Stimulated activated CD8-positive, alpha-beta memory T cell treated with anti-CD3 and anti-CD28 coated beads, Interleukin-7, amount 100 ng/mL, for 1 hour (primary cell): ENCODE results near the gene NAALADL2.
"Not testable (repeated sequence)": the region's sequence is repeated elsewhere in the genome, so short reads cannot be mapped to it uniquely, and the experiment has no call there.

ENCODE experiments used
- DNase-seq, 2 donors: peaks; one replicate each; pipeline ENCODE4 v3.0.0-alpha.2; 2020; ENCODE audit warnings: low read depth in 2 of 2

Gene NAALADL2

DNA sequence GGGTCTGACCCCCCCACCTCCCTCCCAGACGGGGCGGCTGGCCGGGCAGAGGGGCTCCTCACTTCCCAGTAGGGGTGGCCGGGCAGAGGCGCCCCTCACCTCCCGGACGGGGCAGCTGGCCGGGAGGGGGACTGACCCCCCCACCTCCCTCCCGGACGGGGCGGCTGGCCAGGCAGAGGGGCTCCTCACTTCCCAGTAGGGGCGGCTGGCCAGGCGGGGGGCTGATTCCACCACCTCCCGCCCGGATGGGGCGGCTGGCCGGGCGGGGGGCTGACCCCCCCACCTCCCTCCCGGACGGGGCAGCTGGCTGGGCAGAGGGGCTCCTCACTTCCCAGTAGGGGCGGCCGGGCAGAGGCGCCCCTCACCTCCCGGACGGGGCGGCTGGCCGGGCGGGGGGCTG lies 272.7 kb downstream of the NAALADL2 start:
- DNase-seq, result not testable (repeated sequence)

DNA sequence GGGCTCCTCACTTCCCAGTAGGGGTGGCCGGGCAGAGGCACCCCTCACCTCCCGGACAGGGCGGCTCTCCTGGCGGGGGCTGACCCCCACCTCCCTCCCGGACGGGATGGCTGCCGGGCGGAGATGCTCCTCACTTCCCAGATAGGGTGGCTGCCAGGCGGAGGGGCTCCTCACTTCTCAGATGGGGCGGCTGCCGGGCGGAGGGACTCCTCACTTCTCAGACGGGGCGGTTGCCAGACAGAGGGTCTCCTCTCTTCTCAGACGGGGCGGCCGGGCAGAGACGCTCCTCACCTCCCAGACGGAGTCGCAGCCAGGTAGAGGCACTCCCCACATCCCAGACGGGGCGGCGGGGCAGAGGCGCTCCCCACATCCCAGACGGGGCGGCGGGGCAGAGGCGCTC lies 273.6 kb downstream of the NAALADL2 start:
- not testable (repeated sequence) for DNase-seq

DNA sequence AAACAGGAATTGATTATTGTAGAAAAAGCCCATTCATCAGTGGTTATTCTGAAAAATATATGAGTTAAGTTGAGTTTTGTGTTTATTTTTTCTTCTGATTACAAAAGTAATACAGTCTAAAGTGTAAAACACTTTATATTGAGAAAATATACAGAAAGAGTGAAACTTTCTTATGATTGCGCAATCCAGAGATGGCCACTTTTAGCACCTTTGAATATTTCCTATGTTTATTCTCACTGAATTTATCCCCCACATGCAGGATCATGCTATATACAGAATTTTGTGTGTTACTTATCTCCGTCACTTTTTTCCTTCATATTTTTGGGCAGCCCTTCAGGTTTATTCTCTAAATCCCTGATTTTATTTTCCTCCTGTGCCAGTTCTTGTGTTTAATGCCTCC lies 285.2 kb downstream of the NAALADL2 start:
- no peak for DNase-seq

DNA sequence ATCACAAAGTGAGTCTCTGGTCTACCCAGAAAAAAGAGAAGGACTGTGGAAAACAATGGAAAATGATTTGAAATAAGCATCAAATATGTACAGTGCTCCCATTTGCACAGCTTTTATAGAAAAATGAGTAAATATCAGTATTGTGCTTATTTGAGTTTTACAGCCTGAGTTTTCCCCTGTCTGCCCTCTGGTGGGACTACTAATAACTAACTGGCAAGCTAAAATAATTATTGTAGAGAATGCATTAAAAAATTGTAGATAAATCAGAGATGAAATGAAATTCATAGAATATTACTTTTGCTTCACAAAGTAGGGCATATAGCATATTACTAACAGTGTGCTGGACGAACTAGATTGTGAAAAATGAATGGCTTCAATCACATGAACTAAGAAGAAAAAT lies 287.1 kb downstream of the NAALADL2 start:
- no peak for DNase-seq

DNA sequence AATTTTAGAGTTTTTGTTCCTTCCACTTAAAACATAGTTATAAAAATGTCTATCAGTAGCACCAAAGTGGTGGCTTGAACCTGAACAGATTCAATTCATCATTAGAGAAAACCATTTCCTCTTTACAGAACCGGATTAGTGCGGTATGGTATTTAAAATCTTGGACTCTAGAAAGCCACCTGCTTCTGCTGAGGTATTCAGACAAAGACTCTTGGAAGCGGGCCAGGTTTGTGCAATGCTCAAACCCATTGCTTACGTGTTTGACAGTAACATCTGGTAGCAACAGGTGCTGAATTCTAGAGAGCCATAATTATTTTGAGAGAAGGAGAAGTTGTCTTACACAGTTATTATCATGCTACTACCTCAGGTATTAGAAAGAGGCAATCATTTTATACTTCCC lies 290.5 kb downstream of the NAALADL2 start:
- DNase-seq, result no peak

DNA sequence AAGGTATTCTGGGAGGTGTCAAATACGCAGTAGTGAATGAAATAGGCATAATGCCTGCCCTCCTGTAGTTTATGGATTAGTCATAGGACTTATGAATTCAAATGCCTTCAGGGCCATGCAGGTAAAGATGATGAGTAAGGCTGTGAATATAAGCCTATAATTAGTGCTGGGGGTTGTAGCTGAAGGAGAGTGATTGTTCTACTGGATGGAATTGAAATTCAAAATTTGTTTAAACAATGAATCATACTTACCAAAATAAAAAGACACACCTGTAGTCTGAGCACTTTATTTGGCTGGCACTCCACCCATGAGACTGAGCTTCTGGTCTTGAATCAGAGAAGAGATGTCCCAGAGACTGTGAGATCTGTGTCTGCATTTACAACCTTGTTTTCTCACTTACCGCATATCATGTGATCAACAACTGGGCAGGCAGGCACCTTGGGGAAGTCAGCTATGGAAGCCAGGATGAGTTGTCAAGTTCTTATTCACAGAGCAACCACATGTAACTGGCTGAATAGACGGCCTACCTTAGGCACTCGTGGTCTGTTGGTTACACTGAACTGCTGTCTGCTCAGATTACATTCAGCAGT lies 291.8 kb downstream of the NAALADL2 start:
- DNase-seq, result no peak

DNA sequence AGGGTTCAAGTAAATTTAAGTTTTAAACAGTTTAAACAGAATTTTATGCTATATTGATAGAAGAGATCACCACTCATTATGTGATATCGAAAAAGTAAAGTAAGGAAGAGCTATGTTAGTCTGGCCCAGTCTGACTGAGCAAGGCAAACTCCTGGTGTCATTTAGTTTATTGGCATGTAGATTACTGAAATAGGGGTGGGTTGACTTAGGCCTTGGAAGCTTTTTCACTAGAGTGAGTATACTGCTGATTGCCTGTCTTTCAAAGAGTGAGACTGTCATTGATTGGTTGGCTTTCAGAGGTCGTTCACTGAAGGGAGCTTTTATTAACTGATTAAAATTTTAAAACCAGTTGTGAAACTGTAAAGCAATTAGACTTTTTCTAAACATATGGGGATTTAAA lies 294.5 kb downstream of the NAALADL2 start:
- DNase-seq, result no peak

DNA sequence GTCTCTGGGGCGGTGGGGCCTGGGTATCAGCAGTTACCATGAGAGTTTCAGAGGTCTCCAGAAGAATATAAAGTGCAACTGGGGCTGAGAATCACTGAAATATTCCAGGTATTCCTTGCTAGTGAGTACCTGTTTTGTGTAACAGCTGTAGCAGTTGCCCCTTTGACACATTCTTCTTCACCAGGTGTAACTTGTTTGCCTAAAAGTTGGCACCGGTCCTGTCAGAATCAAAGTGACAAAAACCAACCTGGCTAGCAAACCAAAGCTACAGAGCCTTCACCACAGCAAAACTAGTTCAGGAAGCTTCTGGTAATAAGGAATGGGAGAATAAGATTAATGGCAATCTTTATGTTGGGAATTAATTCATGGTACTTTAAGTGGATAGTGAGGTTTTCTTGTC lies 296.0 kb downstream of the NAALADL2 start:
- no peak for DNase-seq

DNA sequence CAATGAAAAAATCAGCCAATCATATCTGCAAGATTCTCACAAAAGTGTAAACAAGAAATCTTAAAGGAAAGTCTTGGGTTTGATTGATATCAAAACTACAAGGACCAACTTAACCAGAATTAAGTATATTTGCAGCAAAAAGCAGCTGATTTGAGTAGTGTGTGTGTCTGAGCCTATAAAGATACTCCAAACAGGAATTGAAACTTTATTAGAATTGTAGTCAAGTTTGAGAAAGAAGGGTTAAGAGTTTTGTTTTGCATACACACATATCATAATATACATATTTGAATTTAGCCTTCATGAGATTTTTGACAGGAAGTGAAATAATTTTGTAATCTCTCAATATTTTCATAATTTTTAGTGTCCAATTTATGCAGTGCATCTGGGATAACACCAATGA lies 300.1 kb downstream of the NAALADL2 start:
- DNase-seq, result no peak

DNA sequence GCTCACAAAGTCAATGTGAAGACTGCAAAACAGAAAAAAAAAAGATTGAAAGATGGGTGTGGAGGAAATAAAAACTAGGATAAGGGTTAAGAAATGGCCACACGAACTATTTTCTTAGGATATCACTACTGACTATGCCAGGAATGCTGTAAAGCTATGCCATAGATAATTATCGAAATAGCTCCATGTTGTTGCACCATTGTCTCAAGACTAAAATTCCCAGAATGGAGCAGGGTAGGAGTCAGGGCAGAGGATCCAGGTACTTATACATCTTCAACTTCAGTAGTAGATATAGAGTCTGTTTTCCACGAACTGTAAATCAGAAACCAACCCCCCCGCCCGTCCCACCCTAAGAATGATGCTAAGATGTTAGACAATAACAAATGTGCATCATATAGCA lies 302.2 kb downstream of the NAALADL2 start:
- DNase-seq, result no peak

DNA sequence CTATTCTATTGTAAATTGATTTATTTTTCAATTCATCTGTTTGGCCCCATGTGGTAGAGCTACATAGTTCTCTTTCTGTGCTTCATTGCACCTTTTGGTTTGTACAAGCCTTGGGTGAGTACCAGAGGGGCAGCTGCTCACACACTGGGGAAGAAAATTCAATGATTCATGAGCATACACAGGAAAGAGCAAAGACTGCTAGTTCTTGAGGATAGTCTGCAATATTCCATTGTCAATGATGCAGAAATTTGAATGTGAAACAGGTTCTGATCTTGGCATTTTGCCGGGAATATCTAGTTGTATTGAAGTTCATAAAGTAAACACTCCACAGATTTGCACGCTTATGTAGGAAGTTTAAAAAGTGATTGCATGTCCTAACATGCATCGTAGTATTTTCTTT lies 304.6 kb downstream of the NAALADL2 start:
- no peak for DNase-seq

DNA sequence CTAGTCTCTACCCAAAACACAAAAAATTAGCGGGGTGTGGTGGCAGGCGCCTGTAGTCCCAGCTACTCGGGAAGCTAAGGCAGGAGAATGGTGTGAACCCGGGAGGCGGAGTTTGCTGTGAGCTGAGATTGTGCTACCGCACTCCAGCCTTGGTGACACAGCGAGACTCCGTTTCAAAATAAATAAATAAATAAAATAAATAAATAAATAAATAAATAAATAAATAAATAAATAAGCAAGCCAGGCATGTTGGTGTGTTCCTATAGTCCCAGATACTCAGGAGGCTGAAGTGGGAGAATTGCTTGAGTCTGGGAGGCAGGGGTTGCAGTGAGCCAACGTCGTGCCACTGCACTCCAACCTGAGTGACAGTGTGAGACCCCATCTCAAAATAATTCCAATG lies 314.0 kb downstream of the NAALADL2 start:
- DNase-seq, result not testable (repeated sequence)

DNA sequence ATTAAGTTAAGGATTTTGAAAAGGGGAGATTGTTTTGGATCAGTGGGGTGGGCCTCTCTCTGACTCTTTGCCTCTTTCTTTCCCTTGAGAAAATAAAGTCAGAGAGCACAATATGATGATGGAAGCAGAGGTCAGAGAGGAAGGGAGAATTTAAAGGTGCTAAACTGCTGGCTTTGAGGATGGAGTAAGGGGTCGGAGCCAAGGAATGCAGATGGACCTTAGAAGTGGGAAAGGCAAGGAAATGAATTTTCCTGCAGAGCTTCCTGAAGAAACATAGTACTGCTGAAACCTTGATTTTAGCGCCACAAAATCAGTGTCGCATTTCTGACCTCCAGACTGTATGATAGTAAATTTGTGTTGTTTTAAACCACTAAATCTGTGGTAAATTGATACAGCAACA lies 317.4 kb downstream of the NAALADL2 start:
- no peak for DNase-seq

DNA sequence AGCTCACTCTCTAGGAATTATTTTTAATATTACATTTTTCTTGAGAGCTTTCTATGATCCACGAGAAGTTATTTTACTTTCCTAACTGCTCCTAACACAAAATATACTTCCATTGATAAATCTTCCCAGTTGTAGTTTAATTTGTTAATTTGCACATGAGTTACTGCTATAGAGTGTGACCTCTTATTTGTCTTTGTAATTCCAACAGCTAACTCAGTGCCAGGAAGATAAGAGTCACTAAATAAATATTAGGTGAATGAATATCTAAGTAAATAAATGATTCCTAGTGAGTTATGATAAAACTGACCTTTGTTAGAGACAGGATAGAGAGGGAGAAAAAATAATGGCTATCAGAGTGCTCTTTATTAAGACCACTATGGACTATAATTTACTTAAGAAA lies 319.9 kb downstream of the NAALADL2 start:
- DNase-seq, result no peak

DNA sequence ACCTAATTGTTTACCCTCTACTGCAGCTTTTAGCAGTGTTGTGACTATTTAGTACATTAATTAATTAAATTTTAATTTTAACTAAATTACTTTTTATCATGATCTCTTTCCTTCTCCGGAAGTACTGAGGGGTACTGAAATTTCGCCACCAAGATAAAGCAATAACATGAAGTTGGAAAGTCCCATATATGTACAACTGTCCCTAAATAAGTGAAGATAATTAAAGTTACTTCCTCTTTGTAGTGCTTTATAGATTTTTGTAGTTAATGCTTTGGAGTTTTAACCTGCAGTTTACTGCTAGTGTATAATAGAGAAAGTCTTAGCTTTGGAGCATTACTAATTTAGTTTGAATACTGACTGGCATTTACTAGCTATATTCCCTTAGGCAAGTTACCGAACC lies 325.3 kb downstream of the NAALADL2 start:
- no peak for DNase-seq

DNA sequence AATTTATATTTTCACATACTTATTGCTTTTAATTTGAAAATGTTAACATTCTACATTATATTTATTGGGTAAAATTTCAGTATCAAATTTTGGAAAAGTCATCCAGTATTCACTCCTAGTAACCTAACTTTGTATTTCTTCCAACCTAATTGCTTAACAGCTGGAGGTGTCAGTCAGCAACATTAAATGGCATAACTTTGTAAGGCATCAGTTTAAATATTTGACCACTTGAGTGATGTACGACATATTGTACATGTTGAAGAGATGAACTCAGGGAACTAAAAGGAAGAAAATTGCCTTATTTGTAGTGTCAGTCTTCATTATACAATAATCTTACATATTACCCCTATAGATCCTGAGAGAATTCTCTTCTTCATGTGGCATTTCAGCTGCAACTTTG lies 326.8 kb downstream of the NAALADL2 start:
- no peak for DNase-seq

DNA sequence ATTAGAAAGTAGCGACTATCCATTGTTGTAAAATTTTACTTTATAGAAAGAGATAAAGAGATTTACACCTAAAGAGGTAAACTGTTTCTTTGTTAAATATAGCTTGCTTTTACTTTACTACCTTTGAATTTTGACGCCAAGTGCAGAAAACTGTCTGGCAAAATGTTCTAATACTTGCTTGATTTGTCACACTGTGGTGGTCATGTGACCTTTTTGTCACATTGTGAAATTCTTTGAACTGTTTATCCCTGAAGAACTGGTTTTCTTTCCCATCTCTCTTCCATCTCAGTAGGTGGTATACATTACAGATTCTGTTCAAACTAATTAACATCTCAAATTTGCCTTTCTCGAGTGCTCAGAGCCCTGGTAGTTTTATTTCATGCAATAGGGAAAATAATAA lies 327.4 kb downstream of the NAALADL2 start:
- DNase-seq, result no peak

DNA sequence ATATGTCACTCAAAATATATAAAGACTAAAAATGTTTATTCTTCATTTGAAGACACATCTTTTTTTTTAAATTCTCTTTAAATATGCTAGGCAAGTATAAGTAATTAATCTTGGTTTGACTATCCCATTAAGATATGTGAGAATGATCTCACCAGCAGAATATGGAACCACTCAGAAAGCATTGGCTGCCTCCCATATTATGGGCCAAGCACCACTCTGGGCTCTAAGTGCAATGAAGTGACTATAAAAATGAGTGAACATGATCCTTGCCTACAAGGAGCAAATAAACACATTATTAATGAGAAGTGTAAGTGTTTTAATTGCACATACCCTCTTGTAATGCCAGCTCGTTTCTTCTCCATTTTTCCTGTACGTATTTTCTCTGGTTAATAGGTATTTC lies 328.5 kb downstream of the NAALADL2 start:
- no peak for DNase-seq

DNA sequence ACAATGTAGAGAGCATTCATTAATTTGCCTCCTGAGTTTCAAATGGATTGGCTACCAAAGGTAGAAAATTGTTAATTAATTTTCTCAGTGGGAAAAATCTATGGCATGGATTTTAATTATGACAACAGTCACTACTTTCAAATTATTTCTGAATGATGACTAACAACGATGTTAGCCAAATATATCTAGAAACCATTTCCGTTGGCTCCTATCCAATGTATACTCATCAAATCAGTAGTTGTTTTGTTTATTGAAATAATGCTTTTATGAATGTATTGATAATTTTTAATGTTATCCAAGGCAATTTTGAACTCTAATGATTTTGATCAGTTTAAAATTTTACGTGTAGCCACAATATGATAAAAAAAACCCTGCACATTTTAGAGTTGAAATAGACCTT lies 333.4 kb downstream of the NAALADL2 start:
- no peak for DNase-seq

DNA sequence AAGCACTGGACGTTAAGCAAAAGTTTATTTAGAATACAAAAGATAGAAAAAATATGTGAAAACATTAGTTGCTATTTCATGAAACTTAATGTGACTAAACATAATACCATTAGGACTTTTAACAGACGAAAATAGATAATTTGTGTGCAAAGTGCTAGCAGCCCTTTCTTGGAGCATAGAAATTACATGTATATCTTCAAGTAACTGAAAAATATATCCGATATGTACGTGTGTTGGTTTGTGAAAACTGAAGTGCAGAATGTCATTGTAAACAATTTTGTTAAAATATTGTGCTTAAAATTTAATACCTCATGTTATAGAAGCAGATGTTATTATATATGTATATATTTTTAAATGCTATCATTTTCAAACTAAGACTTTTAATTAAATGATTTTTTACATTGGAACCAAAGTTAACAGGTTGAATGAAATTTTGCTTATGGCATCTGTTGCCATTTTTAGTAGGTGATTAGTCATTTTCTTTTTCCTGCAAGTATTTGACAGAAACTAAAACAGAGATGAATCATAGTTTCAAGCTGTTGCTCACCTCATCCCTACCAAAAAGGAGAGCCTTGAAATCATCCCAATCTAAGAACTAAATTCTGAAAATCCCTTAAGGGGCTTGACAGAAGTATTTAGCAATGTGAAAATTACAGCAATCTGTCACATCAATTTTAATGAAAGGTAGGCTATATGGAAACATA lies 334.8 kb downstream of the NAALADL2 start:
- no peak for DNase-seq

DNA sequence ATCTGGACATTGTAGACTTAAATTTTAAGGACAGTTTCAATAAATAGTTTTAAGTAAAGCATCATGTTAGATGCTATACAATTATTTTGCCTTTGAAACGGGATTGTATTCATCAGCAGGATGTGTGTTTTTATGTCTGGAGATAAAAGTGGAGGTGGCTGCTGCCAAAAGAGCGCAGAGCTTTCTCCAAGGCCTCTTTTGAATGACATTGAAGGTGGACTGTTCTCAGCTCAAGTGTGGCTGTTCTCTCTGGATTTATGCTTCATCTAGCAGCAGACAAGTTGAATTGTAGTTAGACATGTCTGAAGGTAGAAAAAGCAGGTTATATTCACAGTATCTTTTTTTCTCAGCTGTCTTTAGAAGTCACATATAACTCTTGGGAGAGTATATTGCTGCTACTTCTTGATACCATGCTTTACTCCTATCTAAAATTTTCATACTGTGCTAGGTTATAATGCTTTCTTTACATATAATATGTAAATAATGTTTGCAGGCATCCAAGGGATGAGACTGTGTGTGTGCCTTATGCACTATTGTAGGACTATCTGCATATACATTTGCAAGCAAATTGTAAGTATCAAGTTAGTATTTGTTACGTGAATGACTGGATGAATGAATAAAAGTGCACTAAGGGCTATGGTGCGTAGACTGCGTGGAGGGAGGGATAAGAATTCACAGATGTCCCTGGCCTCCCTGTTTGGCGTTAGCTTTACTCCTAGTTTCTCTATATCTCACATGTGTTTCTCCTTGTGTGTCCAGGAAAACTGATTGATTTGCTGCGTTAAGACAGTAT lies 340.1 kb downstream of the NAALADL2 start:
- DNase-seq, result no peak

DNA sequence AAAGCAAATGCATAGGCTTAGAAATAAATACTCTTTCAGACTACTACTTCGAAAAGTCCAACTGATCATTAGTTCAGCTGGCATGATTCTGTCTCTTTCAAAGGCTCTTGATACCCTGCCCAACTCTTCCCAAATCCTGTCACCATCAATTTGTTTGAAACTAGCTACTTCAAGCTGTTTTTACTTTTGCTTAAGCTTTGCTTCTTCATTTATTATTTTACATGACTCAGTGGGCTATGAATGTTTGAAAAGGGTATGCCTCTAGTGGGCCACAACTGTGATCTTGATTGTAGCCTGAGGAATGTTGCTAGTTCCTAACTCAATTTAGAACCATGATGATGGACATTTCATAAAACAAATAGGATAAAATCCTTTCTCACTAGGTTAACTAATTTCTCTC lies 340.8 kb downstream of the NAALADL2 start:
- no peak for DNase-seq
